ENCODE data around the gene BLACAT1. TPM values are rescaled to one million over a fixed set of nuclear protein-coding genes. Genes with fewer than 3 reads are reported as not detected.

Gene BLACAT1
- total and polyA plus RNA-seq, 2 of the 4 experiments (the other 2 are of a cell fraction) = under 0.01 to 0.05 TPM

DNA sequence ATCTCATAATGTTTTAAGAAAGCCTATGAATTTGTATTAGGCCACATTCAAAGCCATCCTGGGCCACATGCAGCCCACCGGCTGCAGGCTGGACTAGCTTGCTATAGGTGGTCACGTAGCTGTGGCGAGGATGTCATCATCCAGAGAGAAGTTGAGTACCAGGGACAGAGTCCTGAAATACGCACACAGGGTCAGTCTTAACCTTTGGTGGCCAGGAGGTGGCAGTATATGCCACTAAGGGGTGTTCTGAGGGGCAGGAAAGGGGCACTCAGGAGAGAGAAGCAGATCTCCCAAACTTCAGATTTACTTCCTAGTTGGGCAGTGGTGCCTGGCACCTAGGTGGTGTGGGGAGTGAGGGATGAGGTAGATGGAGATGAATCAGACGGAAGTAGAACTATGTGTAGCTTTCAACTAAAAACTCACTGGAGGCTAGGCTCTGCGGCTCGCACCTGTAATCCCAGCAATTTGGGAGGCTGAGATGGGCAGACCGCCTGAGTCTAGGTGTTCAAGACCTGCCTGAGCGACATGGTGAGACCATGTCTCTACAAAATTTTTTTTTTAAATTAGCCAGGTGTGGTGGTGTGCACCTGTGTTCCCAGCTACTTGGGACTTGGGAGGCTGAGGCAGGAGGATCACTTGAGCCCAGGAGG lies 32.4 kb upstream of the BLACAT1 start:
- H3K23ac ChIP-seq (ENCODE audit: low read depth, low read length) = no peak overlapping the region
- H2BK20ac ChIP-seq (ENCODE audit: low read depth, low read length) = no peak overlapping the region
- H2BK120ac ChIP-seq (ENCODE audit: low read depth, low read length) = no peak overlapping the region
- 0 out of 2 replicates have a peak, but pooled peaks cover 4% of the 10 kb centered on the region for H4K20me1 ChIP-seq (ENCODE audit: insufficient read depth, low read length)
- H3K9me3 ChIP-seq (ENCODE audit: control insufficient read depth, insufficient read depth, low read length) = no peaks in the 10 kb centered on the region
- no peak overlapping the region for H3K56ac ChIP-seq (ENCODE audit: extremely low read depth, insufficient read depth, low read length)
- H3K9me1 ChIP-seq (ENCODE audit: insufficient read depth, low read length) = no peaks in the 10 kb centered on the region
- no peak overlapping the region for H3K4ac ChIP-seq (ENCODE audit: low read depth, low read length)
- peaks cover 43% of the 10 kb centered on the region for H3K27me3 ChIP-seq (ENCODE audit: control insufficient read depth, insufficient read depth, low read length)
- no peak overlapping the region for H2AK5ac ChIP-seq (ENCODE audit: low read depth, low read length)
- H4K5ac ChIP-seq (ENCODE audit: low read depth, low read length) = no peak overlapping the region
- H3K79me1 ChIP-seq (ENCODE audit: low read depth in 1 of 2, low read length in 2 of 2) = no peaks in the 10 kb centered on the region
- intact Hi-C loops (cut with micrococcal nuclease) (loop anchor here (1.0 to 2.0 kb wide), 2 partner anchors 36 to 169 kb away; no protein-coding TSS in a partner anchor), in situ Hi-C loops (cut with MboI; ENCODE audit: low sequenced_read_pairs) (loop anchor here (5.0 to 10.0 kb wide), 3 partner anchors 34 to 213 kb away; no protein-coding TSS in a partner anchor), dilution Hi-C loops (cut with HindIII; ENCODE audit: low sequenced_read_pairs, unreplicated experiment) (no loop called here)
- no peak overlapping the region for H3K4me2 ChIP-seq (ENCODE audit: low read depth, low read length)
- H3K14ac ChIP-seq (replicated peaks; ENCODE audit: low read depth, low read length) = no peak overlapping the region
- H4K91ac ChIP-seq (ENCODE audit: insufficient read depth, low read depth, low read length) = no peak overlapping the region
- H3K18ac ChIP-seq (ENCODE audit: low read depth, low read length) = no peak overlapping the region
- no peak overlapping the region for H2BK5ac ChIP-seq (ENCODE audit: low read depth, low read length, poor library complexity, severe bottlenecking)
- ChIA-PET CTCF (interaction anchor here (0.6 to 5.1 kb wide), 9 partner anchors 9 to 406 kb away, joined by 3 to 52 read pairs (median 7); no protein-coding TSS in a partner anchor), POLR2A (ENCODE audit: unreplicated experiment) (no interaction called here)
- H3K4me1 ChIP-seq (ENCODE audit: control insufficient read depth, insufficient read depth, low read length) = peaks cover 3% of the 10 kb centered on the region; the same call in 1 of the 2 replicates
- H3K36me3 ChIP-seq (ENCODE audit: control insufficient read depth, insufficient read depth, low read length) = no peaks in the 10 kb centered on the region
- ATAC-seq (ENCODE audit: low read depth) = peak; percentile 86
- H2BK15ac ChIP-seq (ENCODE audit: low read depth, low read length) = no peak overlapping the region
- no peak overlapping the region for H2AFZ ChIP-seq (replicated peaks; ENCODE audit: low read length, poor library complexity)
- no peak overlapping the region for H3K4me3 ChIP-seq (ENCODE audit: insufficient read depth, low read depth, low read length)
- no peak overlapping the region for H3K27ac ChIP-seq (ENCODE audit: insufficient read depth, low read length)
- peak; percentile 59 for DNase-seq
- no peak overlapping the region for H2AK9ac ChIP-seq (replicated peaks; ENCODE audit: low read depth, low read length, poor library complexity)
- no TSS peak for BruUV-seq (replicated peaks)
- no peak overlapping the region for H3K9ac ChIP-seq (ENCODE audit: low read depth, low read length)
- no peak overlapping the region for H4K8ac ChIP-seq (ENCODE audit: low read depth in 2 of 2, low read length in 2 of 2)
- WGBS, 2 experiments (ENCODE audit: extremely low coverage in 2 of 2, insufficient read length in 1 of 2) = 0% methylated on average over 1 of the region's 9 CpGs; no CpG with 5 or more reads in 1 of the 2 experiments
- TF ChIP-seq RAD21 (IDR thresholded peaks at IDR 0.05; ENCODE audit: low read length) (peak; percentile 68), SMC3 (IDR thresholded peaks at IDR 0.05; ENCODE audit: low read depth, low read length) (peak; percentile 79), POLR2A (IDR thresholded peaks at IDR 0.05; ENCODE audit: low read depth, low read length) (no peak), BHLHE40 (IDR thresholded peaks at IDR 0.05; ENCODE audit: low read depth, low read length) (no peak), CTCF (conservative IDR thresholded peaks at IDR 0.05; ENCODE audit: low read depth, low read length) (peak; percentile 73), FOS (IDR thresholded peaks at IDR 0.05; ENCODE audit: low read depth, low read length) (no peak), CEBPB (IDR thresholded peaks at IDR 0.05; ENCODE audit: low read depth, low read length) (peak; percentile 58), MXI1 (IDR thresholded peaks at IDR 0.05; ENCODE audit: borderline replicate concordance, low read depth, low read length) (no peak), RFX5 (IDR thresholded peaks at IDR 0.05; ENCODE audit: low read depth, low read length) (no peak), USF2 (IDR thresholded peaks at IDR 0.05; ENCODE audit: low read depth, low read length) (no peak), RCOR1 (IDR thresholded peaks at IDR 0.05; ENCODE audit: insufficient replicate concordance, low read length) (no peak), NFE2L2 (IDR thresholded peaks at IDR 0.05; ENCODE audit: low read depth, low read length) (no peak), CHD1 (IDR thresholded peaks at IDR 0.05; ENCODE audit: low read depth, low read length) (no peak), MAFK (IDR thresholded peaks at IDR 0.05; ENCODE audit: low read depth, low read length) (no peak)
- TF ChIP-seq, protein P1, sequence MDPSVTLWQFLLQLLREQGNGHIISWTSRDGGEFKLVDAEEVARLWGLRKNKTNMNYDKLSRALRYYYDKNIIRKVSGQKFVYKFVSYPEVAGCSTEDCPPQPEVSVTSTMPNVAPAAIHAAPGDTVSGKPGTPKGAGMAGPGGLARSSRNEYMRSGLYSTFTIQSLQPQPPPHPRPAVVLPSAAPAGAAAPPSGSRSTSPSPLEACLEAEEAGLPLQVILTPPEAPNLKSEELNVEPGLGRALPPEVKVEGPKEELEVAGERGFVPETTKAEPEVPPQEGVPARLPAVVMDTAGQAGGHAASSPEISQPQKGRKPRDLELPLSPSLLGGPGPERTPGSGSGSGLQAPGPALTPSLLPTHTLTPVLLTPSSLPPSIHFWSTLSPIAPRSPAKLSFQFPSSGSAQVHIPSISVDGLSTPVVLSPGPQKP (IDR thresholded peaks at IDR 0.05; ENCODE audit: borderline replicate concordance, low read depth, low read length) = no peak

Measured in IMR-90 (cell line).